SK-N-MC (cell line): ENCODE results near the gene CDH23.

Source experiments
- DNase-seq: peaks from one replicate; pipeline ENCODE4 v3.0.0-alpha.2; 2011; ENCODE audit warnings: low read depth, low spot score
- H3K27ac ChIP-seq: fragments of 200-600 bp; sonication (generic); 2 replicates; pipeline ENCODE4 v1.5.1; 2016; ENCODE audit warnings: mixed run types
- H3K36me3 ChIP-seq: fragments of 200-600 bp; sonication (generic); 2 replicates; pipeline ENCODE4 v1.6.1; 2017; ENCODE audit warnings: antibody characterized with exemption, low read length, mixed read lengths; ENCODE audit not compliant: insufficient read depth
- H3K4me3 ChIP-seq: fragments of 200-600 bp; sonication (generic); 2 replicates; pipeline ENCODE4 v1.5.1; 2016
- H3K9ac ChIP-seq: fragments of 200-600 bp; sonication (generic); 2 replicates; pipeline ENCODE4 v1.8.0; 2017; ENCODE audit warnings: mixed run types, mixed read lengths; ENCODE audit not compliant: insufficient read length
- H3K9me3 ChIP-seq: fragments of 200-600 bp; sonication (generic); 2 replicates; pipeline ENCODE4 v1.6.1; 2017; ENCODE audit warnings: low read depth, mild to moderate bottlenecking, antibody characterized with exemption, low read length, moderate library complexity, mixed read lengths
- EZH2 ChIP-seq: fragments of 200-600 bp; sonication (generic); IDR thresholded peaks from one replicate; pipeline ENCODE4 v1.6.1; 2017; ENCODE audit warnings: antibody characterized with exemption
- FOXP2 ChIP-seq: optimal IDR thresholded peaks from 2 replicates; pipeline ENCODE3; 2011; ENCODE audit warnings: mild to moderate bottlenecking, moderate library complexity; ENCODE audit not compliant: insufficient read depth; ENCODE audit errors: extremely low read length, control extremely low read depth
- POLR2AphosphoS5 ChIP-seq: IDR thresholded peaks from 2 replicates; pipeline ENCODE4 v1.6.1; 2012; ENCODE audit warnings: mild to moderate bottlenecking, low read depth, low read length, borderline replicate concordance

Gene CDH23

DNA sequence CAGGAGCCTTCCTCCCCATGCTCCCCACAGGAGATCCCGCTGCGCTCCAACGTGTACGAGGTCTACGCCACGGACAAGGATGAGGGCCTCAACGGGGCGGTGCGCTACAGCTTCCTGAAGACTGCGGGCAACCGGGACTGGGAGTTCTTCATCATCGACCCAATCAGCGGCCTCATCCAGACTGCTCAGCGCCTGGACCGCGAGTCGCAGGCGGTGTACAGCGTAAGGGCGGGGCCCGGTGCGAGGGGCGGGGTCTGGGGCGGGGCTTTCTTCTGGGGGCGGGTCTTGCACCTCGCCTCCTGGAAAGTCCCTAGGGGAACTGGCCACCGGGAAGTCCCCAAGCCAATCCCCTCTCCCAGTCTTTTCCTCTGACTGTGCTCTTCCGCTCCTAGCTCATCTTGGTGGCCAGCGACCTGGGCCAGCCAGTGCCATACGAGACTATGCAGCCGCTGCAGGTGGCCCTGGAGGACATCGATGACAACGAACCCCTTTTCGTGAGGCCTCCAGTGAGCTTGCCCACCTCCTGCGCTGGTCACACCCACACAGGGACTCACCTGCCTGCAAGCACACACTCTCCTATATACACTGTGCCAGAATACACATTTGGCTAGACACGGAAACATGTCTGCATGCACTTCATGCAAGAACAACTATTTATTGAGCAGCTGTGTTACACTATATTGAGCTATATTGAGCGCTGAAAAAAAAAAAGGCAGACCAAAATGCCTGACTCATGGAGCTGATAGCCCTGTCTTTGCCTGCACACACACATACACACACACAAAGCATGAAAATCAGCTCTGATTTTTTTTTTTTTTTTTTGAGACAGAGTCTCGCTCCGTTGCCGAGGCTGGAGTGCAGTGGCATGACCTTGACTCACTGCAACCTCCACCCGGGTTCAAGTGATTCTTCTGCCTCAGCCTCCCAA is 409.3 kb downstream of the CDH23 start:
- Histone ChIP-seq H3K36me3 (no peaks in the 10 kb centered on the region), H3K9ac (no peak overlapping the region), H3K9me3 (no peaks in the 10 kb centered on the region), H3K4me3 (no peak overlapping the region), H3K27ac (no peak overlapping the region)
- TF ChIP-seq POLR2AphosphoS5: no peak
- TF ChIP-seq FOXP2: no peak
- TF ChIP-seq EZH2: no peak
- DNase-seq: no peak

DNA sequence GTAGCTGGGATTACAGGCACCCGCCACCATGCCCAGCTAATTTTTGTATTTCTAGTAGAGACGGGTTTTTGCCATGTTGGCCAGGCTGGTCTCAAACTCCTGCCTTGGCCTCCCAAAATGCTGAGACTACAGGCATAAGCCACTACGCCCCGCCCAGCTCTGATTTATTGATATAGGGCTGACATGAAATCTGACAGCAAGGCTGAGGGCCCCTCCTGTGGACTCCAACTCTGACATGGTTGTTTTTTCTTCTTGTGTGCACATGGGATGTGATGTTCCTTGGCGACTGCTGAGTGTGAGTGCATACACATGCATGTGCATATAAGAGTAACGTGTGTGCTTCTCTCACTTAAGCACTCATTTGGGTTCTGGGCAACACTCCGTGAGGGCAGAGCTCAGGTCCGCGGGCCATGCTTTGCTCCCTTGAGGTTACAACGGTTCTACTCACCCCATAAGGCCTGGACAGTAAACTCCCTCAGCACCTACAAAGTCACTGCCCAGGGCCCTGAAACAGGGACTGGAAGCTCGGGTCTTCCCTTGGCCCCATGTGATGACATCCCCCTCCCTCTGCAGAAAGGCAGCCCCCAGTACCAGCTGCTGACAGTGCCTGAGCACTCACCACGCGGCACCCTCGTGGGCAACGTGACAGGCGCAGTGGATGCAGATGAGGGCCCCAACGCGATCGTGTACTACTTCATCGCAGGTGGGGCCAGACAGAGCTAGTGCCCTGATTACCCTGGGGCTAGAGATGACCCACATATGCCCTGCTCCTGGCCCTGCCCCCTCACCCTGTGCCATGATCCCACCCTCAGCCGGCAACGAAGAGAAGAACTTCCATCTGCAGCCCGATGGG is 410.2 kb downstream of the CDH23 start:
- Histone ChIP-seq H3K9ac (no peak overlapping the region), H3K4me3 (no peak overlapping the region), H3K27ac (no peak overlapping the region), H3K9me3 (no peaks in the 10 kb centered on the region), H3K36me3 (no peaks in the 10 kb centered on the region)
- TF ChIP-seq EZH2: no peak
- no peak for TF ChIP-seq POLR2AphosphoS5
- no peak for TF ChIP-seq FOXP2
- no peak for DNase-seq

DNA sequence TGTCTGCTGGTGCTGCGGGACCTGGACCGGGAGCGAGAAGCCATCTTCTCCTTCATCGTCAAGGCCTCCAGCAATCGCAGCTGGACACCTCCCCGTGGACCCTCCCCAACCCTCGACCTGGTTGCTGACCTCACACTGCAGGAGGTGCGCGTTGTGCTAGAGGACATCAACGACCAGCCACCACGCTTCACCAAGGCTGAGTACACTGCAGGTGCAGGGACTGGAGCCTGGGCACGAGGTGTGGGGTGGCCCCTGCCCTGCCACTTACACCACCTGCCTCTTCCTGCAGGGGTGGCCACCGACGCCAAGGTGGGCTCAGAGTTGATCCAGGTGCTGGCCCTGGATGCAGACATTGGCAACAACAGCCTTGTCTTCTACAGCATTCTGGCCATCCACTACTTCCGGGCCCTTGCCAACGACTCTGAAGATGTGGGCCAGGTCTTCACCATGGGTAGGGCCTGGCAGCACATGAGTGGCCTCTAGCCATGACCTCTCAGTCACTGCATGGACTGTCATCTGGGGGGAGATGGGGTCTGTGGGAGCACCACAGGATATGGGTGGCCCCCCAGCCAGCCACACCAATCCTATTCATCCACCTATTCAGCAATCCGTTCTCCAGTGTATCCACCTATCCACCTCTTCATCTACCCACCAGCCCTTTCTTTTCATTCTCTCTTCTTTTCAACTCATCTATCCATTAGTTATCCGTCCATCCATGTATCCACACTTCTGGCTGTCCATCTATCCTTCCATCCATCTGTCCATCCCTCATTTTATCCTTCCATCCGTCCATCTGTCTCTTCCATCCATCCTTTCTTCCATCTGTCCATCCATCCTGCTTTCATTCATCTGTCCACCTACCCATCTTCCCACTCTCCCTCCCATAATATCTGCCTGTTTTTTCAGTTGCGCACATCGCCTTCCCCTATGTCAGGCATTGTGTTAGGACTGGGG is 411.1 kb downstream of the CDH23 start:
- H3K9me3 ChIP-seq: no peaks in the 10 kb centered on the region
- no peak for TF ChIP-seq POLR2AphosphoS5
- TF ChIP-seq FOXP2: no peak
- no peak for TF ChIP-seq EZH2
- DNase-seq: no peak
- no peak overlapping the region for H3K4me3 ChIP-seq
- no peaks in the 10 kb centered on the region for H3K36me3 ChIP-seq
- no peak overlapping the region for H3K9ac ChIP-seq
- no peak overlapping the region for H3K27ac ChIP-seq

DNA sequence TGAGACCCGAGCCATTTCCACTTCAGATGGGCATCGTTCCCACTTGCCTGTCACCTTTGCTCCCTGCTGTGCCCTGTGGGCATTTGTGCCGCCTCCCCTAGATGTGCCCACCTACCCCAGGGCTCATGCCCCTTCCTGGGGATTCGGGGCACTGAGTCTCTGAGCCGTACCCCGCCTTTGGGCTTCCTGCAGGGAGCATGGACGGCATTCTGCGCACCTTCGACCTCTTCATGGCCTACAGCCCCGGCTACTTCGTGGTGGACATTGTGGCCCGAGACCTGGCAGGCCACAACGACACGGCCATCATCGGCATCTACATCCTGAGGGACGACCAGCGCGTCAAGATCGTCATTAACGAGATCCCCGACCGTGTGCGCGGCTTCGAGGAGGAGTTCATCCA is 412.9 kb downstream of the CDH23 start:
- no peaks in the 10 kb centered on the region for H3K9me3 ChIP-seq
- no peaks in the 10 kb centered on the region for H3K36me3 ChIP-seq
- H3K27ac ChIP-seq: no peak overlapping the region
- no peak overlapping the region for H3K4me3 ChIP-seq
- no peak for DNase-seq
- no peak overlapping the region for H3K9ac ChIP-seq
- TF ChIP-seq POLR2AphosphoS5 (no peak), EZH2 (no peak), FOXP2 (no peak)

DNA sequence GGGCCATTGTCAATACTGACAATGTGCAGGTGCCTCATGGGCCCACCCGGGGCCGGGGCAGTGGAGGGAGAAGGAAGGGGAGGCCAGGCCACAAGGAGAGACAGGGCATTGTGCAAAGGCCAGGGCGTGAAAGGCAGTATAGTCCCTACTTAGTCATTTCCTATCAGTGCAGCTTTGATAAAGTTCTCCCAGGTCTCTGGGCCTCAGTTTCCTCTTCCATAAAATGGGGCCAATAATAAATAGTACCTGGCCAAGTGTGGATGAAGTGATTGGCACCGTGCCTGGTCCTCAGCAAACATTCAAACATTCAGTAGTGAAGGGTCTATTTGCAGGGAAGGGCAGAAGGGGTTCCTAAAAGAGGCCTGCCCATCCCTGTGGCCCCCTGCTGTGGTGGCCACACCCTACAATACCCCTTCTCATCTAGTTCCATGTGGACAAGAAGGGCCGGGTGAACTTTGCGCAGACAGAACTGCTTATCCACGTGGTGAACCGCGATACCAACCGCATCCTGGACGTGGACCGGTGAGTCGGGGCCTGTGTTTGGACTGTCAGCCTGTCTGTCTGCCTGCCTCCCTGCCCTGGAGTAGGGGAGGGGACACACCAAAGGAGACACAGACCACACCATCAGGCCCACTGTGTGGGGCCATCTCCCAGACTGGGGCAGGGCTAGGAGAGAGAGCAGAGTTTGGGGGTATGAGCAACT is 413.5 kb downstream of the CDH23 start:
- Histone ChIP-seq H3K27ac (no peak overlapping the region), H3K36me3 (no peaks in the 10 kb centered on the region), H3K4me3 (no peak overlapping the region), H3K9me3 (no peaks in the 10 kb centered on the region), H3K9ac (no peak overlapping the region)
- DNase-seq: no peak
- TF ChIP-seq FOXP2: no peak
- TF ChIP-seq EZH2: no peak
- no peak for TF ChIP-seq POLR2AphosphoS5

DNA sequence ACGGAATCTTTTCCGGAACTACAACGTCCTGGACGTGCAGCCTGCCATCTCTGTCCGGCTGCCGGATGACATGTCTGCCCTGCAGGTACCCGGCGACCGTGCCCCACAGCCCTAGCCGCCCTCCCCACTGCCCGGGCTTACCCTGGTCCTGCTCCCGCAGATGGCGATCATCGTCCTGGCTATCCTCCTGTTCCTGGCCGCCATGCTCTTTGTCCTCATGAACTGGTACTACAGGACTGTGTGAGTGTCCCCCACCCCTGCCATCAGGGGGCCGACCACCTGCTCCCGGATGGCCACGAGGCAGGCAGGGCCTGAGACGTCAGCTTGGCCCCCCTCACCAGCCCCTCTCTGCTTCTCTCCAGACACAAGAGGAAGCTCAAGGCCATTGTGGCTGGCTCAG is 414.6 kb downstream of the CDH23 start:
- H3K4me3 ChIP-seq: no peak overlapping the region
- TF ChIP-seq FOXP2 (no peak), EZH2 (no peak), POLR2AphosphoS5 (no peak)
- H3K36me3 ChIP-seq: no peaks in the 10 kb centered on the region; the same call in 1 of the 2 replicates
- no peaks in the 10 kb centered on the region for H3K9me3 ChIP-seq
- no peak for DNase-seq
- H3K27ac ChIP-seq: no peak overlapping the region
- H3K9ac ChIP-seq: no peak overlapping the region
